ENCODE measurements around the gene NBEAL1.
A peak's percentile ranks its signal among the peaks of the same experiment; 100 is the strongest.

NBEAL1 gene

DNA sequence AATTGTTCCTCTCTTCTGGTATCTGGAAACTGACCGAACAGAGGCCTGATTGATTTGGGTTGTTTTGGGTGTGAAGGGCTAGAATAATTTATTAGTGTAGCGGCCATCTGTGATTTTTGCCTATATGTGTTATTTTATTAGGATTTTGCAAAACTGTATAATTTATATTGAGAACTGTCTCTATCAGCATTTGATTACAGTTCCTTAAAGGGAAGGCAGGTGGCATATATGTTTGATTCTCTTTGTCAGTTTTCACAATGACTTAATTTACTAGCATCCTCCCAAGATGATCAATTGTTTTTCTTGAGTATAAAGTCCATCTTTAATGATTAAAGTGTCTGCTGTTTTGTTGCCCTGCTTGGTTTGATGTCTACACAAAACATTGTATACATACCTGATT, 4.5 kb downstream of the NBEAL1 start:
- Histone ChIP-seq H3K9me3 (ENCODE audit: control insufficient read depth, insufficient read depth, low read depth, low read length) (no peaks in the 10 kb centered on the region), H3K4me3 (ENCODE audit: low read depth, low read length) (no peak overlapping the region), H3K4me1 (ENCODE audit: control insufficient read depth, insufficient read depth, low read length) (no peaks in the 10 kb centered on the region), H3K36me3 (ENCODE audit: control insufficient read depth in 2 of 2, insufficient read depth in 1 of 2, low read length in 2 of 2) (0 out of 3 replicates have a peak, but pooled peaks cover 0 to 3% of the 10 kb centered on the region in 2 experiments), H3K27ac (ENCODE audit: extremely low read depth, low read depth, low read length) (no peak overlapping the region)
- ChIA-PET POLR2A (interaction anchor here (1.1 kb wide), 1 partner anchor 97 kb away, joined by 4 read pairs; no protein-coding TSS in a partner anchor), CTCF (no interaction called here)
- TF ChIP-seq ZNF324 (tag by site-specific recombination; IDR thresholded peaks at IDR 0.05) = no peak
- peak; percentile 62 for TF ChIP-seq ZBTB17 (tag by site-specific recombination; IDR thresholded peaks at IDR 0.05)

DNA sequence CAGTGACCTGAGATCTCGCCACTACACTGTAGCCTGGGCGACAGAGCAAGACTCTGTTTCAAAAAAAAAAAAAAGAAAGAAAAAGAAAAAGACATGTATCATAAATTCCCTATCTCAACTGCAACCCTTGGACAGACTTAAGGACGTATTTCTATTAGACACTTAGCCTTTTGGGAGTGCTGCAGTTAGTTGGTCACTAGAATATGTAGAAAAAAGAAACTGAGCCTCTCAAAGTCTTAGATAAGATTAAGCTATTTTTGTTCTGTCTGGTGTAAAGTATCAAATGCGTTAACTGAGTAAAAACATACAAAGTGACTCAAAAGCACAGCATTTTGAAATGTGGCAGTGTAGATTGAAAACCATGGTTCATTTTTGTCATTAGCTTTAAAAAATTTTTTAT, 7.3 kb downstream of the NBEAL1 start:
- CTCF ChIA-PET = no interaction called here
- H3K27ac ChIP-seq (ENCODE audit: extremely low read depth, low read depth, low read length) = no peak overlapping the region
- H3K4me3 ChIP-seq (ENCODE audit: low read depth, low read length) = no peak overlapping the region
- H3K9me3 ChIP-seq (ENCODE audit: control insufficient read depth, insufficient read depth, low read depth, low read length) = no peaks in the 10 kb centered on the region
- no peaks in the 10 kb centered on the region for H3K4me1 ChIP-seq (ENCODE audit: control insufficient read depth, insufficient read depth, low read length)
- H3K36me3 ChIP-seq (ENCODE audit: control insufficient read depth in 2 of 2, insufficient read depth in 1 of 2, low read length in 2 of 2) = 0 out of 3 replicates have a peak, but pooled peaks cover 0 to 3% of the 10 kb centered on the region in 2 experiments
- TF ChIP-seq, protein P1, sequence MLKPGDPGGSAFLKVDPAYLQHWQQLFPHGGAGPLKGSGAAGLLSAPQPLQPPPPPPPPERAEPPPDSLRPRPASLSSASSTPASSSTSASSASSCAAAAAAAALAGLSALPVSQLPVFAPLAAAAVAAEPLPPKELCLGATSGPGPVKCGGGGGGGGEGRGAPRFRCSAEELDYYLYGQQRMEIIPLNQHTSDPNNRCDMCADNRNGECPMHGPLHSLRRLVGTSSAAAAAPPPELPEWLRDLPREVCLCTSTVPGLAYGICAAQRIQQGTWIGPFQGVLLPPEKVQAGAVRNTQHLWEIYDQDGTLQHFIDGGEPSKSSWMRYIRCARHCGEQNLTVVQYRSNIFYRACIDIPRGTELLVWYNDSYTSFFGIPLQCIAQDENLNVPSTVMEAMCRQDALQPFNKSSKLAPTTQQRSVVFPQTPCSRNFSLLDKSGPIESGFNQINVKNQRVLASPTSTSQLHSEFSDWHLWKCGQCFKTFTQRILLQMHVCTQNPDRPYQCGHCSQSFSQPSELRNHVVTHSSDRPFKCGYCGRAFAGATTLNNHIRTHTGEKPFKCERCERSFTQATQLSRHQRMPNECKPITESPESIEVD (tag by site-specific recombination; IDR thresholded peaks at IDR 0.05) = 0 out of 2 replicates have a peak, but pooled peaks have one; percentile 37
- TF ChIP-seq, protein P2, sequence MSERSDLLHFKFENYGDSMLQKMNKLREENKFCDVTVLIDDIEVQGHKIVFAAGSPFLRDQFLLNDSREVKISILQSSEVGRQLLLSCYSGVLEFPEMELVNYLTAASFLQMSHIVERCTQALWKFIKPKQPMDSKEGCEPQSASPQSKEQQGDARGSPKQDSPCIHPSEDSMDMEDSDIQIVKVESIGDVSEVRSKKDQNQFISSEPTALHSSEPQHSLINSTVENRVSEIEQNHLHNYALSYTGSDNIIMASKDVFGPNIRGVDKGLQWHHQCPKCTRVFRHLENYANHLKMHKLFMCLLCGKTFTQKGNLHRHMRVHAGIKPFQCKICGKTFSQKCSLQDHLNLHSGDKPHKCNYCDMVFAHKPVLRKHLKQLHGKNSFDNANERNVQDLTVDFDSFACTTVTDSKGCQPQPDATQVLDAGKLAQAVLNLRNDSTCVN (tag by site-specific recombination; optimal IDR thresholded peaks at IDR 0.05) = no peak
- TF ChIP-seq KLF10 (tag by site-specific recombination; IDR thresholded peaks at IDR 0.05) (no peak), ZNF670 (tag by site-specific recombination; IDR thresholded peaks at IDR 0.05; ENCODE audit: low read depth) (no peak)
- POLR2A ChIA-PET = no interaction called here

DNA sequence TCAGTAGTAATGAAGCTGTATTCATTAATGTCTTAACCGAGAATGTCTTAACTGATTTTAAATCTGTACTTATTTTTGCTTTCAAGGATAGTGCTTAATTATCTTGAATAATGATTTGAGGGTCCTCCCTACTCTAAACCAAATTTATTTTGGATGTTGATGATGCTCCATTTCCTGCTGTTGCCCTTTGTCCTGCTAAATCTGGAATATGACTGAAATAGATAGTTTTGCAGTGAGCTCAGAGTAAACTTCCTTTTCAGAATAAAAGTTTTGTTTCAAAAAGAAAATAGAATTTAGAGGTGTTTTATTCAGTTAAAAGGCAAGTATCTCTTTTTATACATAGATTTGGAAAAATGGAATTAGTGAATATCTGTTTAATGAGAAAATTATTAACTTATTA, 8.1 kb downstream of the NBEAL1 start:
- H3K4me3 ChIP-seq (ENCODE audit: low read depth, low read length) = no peak overlapping the region
- POLR2A ChIA-PET = no interaction called here
- H3K9me3 ChIP-seq (ENCODE audit: control insufficient read depth, insufficient read depth, low read depth, low read length) = no peaks in the 10 kb centered on the region
- TF ChIP-seq ZNF10 (tag by site-specific recombination; IDR thresholded peaks at IDR 0.05) (no peak), GLI4 (tag by site-specific recombination; IDR thresholded peaks at IDR 0.05) (no peak), ZNF211 (tag by site-specific recombination; IDR thresholded peaks at IDR 0.05; ENCODE audit: low read depth) (no peak)
- TF ChIP-seq, protein P3, sequence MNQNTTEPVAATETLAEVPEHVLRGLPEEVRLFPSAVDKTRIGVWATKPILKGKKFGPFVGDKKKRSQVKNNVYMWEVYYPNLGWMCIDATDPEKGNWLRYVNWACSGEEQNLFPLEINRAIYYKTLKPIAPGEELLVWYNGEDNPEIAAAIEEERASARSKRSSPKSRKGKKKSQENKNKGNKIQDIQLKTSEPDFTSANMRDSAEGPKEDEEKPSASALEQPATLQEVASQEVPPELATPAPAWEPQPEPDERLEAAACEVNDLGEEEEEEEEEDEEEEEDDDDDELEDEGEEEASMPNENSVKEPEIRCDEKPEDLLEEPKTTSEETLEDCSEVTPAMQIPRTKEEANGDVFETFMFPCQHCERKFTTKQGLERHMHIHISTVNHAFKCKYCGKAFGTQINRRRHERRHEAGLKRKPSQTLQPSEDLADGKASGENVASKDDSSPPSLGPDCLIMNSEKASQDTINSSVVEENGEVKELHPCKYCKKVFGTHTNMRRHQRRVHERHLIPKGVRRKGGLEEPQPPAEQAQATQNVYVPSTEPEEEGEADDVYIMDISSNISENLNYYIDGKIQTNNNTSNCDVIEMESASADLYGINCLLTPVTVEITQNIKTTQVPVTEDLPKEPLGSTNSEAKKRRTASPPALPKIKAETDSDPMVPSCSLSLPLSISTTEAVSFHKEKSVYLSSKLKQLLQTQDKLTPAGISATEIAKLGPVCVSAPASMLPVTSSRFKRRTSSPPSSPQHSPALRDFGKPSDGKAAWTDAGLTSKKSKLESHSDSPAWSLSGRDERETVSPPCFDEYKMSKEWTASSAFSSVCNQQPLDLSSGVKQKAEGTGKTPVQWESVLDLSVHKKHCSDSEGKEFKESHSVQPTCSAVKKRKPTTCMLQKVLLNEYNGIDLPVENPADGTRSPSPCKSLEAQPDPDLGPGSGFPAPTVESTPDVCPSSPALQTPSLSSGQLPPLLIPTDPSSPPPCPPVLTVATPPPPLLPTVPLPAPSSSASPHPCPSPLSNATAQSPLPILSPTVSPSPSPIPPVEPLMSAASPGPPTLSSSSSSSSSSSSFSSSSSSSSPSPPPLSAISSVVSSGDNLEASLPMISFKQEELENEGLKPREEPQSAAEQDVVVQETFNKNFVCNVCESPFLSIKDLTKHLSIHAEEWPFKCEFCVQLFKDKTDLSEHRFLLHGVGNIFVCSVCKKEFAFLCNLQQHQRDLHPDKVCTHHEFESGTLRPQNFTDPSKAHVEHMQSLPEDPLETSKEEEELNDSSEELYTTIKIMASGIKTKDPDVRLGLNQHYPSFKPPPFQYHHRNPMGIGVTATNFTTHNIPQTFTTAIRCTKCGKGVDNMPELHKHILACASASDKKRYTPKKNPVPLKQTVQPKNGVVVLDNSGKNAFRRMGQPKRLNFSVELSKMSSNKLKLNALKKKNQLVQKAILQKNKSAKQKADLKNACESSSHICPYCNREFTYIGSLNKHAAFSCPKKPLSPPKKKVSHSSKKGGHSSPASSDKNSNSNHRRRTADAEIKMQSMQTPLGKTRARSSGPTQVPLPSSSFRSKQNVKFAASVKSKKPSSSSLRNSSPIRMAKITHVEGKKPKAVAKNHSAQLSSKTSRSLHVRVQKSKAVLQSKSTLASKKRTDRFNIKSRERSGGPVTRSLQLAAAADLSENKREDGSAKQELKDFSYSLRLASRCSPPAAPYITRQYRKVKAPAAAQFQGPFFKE (tag by site-specific recombination; IDR thresholded peaks at IDR 0.05; ENCODE audit: borderline replicate concordance) = no peak
- CTCF ChIA-PET = no interaction called here
- no peak overlapping the region for H3K27ac ChIP-seq (ENCODE audit: extremely low read depth, low read depth, low read length)
- H3K36me3 ChIP-seq (ENCODE audit: control insufficient read depth in 2 of 2, insufficient read depth in 1 of 2, low read length in 2 of 2) = 0 out of 3 replicates have a peak, but pooled peaks cover 0 to 3% of the 10 kb centered on the region in 2 experiments
- no peaks in the 10 kb centered on the region for H3K4me1 ChIP-seq (ENCODE audit: control insufficient read depth, insufficient read depth, low read length)
